Measurements from ENCODE around the gene MGARP.

- peak; percentile 39 to 79 (median 77) for TF ChIP-seq CTCF (IDR thresholded peaks at IDR 0.05)
- no peak for TF ChIP-seq POLR2A (IDR thresholded peaks at IDR 0.05)
- no peak for TF ChIP-seq EP300 (IDR thresholded peaks at IDR 0.05)
Observed at GRCh38 chr4:139229534-139230039, 50.4 kb downstream of the MGARP start.

Measured in ovary (tissue), 3 donors.